ENCODE data around the gene ILDR2.

ILDR2 gene, protein sequence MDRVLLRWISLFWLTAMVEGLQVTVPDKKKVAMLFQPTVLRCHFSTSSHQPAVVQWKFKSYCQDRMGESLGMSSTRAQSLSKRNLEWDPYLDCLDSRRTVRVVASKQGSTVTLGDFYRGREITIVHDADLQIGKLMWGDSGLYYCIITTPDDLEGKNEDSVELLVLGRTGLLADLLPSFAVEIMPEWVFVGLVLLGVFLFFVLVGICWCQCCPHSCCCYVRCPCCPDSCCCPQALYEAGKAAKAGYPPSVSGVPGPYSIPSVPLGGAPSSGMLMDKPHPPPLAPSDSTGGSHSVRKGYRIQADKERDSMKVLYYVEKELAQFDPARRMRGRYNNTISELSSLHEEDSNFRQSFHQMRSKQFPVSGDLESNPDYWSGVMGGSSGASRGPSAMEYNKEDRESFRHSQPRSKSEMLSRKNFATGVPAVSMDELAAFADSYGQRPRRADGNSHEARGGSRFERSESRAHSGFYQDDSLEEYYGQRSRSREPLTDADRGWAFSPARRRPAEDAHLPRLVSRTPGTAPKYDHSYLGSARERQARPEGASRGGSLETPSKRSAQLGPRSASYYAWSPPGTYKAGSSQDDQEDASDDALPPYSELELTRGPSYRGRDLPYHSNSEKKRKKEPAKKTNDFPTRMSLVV

DNA sequence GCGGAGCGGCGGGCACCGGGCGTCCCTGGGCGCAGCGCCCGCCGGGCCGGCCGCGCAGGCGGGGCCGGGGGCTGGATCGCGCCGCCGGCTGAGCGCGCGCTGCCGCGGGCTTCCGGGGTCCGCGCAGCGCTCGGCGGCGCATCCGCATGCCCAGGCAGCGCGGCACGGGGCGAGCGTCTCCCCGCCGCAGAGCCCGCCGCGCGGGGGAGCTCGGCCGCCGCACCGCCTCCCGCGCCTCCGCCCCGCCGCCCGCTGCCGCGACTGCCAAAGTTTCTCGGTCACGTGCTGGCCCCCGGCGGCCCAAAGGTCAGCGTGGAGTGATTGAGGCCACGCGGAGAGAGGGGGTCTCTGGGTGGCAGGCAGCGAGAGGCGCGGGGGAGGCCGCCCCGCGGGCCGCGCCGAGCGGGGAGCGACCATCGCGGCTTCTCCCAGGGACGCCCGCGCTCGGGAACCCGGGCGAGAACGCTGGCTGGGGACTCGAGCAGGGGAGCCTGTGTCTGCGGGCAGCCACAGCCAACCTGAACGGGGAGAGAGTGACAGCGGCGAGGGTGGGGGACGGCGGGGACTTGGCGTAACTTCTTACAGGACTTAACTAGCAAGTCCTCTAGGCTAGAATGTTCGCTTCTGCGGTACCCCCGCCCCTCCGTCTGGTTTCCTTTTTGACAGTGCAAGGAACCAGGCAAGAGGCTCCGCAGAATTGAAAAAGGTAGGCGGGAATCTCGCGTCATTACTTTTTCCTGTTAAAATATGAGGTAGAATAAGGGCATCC, at the start of gene ILDR2:
Gene ILDR2 (minus strand): TSS at position 180 of the 769 bp plus-strand sequence. CDS start 272 bp downstream, outside the sequence.
- TF ChIP-seq, protein P1, sequence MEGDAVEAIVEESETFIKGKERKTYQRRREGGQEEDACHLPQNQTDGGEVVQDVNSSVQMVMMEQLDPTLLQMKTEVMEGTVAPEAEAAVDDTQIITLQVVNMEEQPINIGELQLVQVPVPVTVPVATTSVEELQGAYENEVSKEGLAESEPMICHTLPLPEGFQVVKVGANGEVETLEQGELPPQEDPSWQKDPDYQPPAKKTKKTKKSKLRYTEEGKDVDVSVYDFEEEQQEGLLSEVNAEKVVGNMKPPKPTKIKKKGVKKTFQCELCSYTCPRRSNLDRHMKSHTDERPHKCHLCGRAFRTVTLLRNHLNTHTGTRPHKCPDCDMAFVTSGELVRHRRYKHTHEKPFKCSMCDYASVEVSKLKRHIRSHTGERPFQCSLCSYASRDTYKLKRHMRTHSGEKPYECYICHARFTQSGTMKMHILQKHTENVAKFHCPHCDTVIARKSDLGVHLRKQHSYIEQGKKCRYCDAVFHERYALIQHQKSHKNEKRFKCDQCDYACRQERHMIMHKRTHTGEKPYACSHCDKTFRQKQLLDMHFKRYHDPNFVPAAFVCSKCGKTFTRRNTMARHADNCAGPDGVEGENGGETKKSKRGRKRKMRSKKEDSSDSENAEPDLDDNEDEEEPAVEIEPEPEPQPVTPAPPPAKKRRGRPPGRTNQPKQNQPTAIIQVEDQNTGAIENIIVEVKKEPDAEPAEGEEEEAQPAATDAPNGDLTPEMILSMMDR (IDR thresholded peaks at IDR 0.05; ENCODE audit: low read length, missing control alignments), result no peak
- H3K4me3 ChIP-seq (replicated peaks; ENCODE audit: low read depth, low read length), result peak within 1 kb of the TSS; percentile 53
- peak; percentile 21 for DNase-seq (ENCODE audit: low read depth)

DNA sequence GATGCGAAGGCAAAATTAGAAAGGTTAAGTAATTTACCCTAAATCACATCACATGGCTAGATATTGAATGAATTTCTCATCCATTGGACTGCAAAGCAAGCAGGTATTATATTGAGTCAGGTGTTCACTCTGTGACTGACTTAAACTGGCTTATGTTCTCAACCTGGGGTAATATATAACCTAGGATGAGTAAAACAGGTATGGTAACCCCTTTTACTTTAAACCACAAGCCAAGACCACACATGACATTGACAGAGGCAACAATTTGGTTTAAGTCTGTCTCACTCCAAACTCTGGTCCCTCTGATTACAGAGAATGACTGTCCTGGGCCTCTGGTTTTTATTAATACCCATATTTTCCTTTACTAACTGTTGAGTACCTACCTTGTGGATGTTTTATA, 47.0 kb upstream of the ILDR2 start:
- DNase-seq (ENCODE audit: low read depth), result no peak
- TF ChIP-seq, protein P1 (IDR thresholded peaks at IDR 0.05; ENCODE audit: low read length, missing control alignments), result no peak
- H3K4me3 ChIP-seq (replicated peaks; ENCODE audit: low read depth, low read length), result no peak overlapping the region

DNA sequence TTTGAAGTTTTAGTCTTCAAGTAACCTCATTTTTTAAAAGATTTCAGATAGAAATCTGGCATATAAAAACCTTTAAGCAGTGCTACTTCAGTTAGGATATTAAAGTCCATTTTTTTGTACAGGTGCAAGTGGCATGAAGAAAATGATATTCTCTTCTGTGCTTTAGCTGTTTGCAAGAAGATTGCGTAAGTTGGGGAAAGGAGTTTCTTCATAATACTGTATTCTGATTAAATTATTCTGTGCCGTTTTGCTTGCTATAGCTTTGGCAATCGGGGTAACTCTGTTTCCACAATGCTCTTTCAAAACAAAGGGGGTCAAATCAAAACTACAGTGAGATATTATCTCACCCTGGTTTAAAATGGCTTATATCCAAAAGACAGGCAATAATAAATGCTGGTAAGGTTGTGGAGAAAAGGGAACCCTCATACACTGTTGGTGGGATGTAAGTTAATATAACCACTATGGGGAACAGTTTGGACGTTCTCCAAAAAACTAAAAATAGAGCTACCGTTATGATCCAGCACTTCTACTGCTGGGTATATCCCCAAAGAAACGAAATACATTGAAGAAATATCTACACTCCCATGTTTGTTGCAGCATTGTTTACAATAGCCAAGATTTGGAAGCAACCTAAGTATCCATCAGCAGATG, 40.9 kb upstream of the ILDR2 start:
- DNase-seq (ENCODE audit: low read depth), result no peak
- no peak overlapping the region for H3K4me3 ChIP-seq (replicated peaks; ENCODE audit: low read depth, low read length)
- TF ChIP-seq, protein P1 (IDR thresholded peaks at IDR 0.05; ENCODE audit: low read length, missing control alignments), result no peak

DNA sequence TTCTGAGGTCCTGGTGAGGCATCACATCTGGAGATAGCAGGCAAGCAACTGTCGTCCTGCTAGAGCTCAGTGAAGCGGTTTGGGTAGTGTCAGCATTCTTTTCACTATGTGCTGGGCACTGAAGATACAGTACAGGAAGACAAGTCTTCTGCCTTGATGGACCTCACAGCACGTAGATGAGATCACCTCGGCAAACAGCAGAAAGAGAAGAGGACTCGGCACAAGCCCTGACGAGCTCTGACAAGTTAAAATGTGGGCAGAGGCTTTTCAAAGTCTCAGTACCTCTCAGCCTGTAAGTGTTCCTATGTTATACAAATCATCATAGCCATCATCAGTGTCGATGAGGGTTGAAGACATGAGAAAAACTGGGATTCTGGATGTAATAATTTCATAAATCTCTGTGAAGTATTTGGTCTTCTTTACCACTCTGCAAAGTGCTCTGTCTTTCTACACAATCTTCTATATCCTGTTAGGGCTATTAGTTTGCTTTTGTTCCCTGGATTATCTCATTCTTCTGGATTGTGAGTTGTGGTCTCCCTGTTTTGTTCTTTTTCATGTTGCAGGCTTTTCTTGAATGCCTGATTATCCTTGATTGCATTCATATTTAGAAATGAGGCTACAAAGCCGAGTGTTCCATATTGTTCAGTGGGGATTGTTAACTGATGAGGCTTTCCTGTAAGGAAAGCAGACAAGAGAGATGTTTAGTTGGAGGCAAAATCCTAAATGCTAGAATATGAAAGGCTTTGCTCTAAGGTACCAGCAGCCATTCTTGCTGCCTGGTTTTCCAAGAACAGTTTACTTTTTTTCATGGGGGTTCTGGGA, 38.0 kb upstream of the ILDR2 start:
- no peak for DNase-seq (ENCODE audit: low read depth)
- no peak overlapping the region for H3K4me3 ChIP-seq (replicated peaks; ENCODE audit: low read depth, low read length)
- TF ChIP-seq, protein P1 (IDR thresholded peaks at IDR 0.05; ENCODE audit: low read length, missing control alignments), result no peak

DNA sequence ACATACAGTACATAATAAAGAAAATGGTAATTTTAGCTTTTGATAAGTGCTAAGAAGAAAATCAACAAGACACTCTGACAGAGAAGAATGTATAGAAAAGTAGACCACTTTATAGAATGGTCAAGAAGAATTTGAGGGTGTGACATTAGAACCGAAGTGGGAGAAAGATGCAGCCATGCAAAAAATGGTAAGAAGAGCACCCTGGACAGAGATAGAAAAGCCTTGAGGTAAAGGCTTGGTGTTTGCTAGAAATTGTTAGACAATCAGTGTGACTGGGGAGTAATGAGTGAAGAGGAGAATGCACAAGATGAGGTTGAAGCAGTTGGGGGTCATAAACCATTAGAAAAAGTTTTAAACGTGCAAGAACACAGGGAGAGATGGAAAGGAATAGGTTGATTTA, 37.2 kb upstream of the ILDR2 start:
- DNase-seq (ENCODE audit: low read depth), result no peak
- TF ChIP-seq, protein P1 (IDR thresholded peaks at IDR 0.05; ENCODE audit: low read length, missing control alignments), result no peak
- H3K4me3 ChIP-seq (replicated peaks; ENCODE audit: low read depth, low read length), result no peak overlapping the region

Measured in fibroblast of pulmonary artery (primary cell).